NB4 (cell line): Measurements from ENCODE around the gene SGCE.

ENCODE experiments used
- CTCF ChIP-seq: IDR thresholded peaks from one replicate; pipeline ENCODE4 v1.5.1; 2012; ENCODE audit warnings: low read depth, low read length
- POLR2A ChIP-seq: IDR thresholded peaks from 2 replicates; pipeline ENCODE4 v1.6.1; 2011; ENCODE audit warnings: mild to moderate bottlenecking; ENCODE audit not compliant: insufficient read length; ENCODE audit errors: extremely low read depth

DNA sequence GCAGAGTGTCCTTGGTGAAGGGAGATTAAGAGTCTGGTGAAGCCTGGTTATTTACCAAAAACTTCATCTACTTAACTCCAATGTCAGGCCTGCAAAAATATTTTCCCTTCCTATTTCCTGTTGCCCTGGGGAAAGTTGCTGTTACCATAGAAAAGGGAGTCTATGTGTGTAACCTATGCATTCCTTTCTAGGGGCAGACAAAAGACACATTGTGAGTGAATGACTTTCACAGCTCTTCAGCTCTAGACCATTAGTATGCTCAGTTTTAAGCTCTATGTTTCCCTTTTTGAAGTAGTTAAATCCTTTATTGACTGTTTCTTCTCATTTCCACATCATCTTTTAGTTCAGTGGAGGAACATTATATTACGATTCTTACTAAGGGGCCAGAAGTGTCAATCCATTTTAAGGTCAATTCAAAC, 45.6 kb upstream of the SGCE start:
- no peak for TF ChIP-seq CTCF
- no peak for TF ChIP-seq POLR2A
